ENCODE data around the gene ASAH2.
"Not testable (repeated sequence)": the region's sequence is repeated elsewhere in the genome, so short reads cannot be mapped to it uniquely, and the experiment has no call there.

DNA sequence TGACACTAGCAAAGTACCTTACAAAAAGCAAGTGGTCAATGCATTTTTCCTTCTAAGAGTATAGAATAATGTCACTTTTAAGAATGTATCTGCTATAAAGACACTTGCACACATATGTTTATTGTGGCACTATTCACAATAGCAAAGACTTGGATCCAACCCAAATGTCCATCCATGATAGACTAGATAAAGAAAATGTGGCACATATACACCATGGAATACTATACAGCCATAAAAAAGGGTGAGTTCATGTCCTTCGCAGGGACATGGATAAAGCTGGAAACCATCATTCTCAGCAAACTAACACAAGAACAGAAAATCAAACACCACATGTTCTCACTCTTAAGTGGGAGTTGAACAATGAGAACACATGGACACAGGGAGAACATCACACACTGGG lies 9.8 kb downstream of the ASAH2 start:
- TF ChIP-seq, protein P1, sequence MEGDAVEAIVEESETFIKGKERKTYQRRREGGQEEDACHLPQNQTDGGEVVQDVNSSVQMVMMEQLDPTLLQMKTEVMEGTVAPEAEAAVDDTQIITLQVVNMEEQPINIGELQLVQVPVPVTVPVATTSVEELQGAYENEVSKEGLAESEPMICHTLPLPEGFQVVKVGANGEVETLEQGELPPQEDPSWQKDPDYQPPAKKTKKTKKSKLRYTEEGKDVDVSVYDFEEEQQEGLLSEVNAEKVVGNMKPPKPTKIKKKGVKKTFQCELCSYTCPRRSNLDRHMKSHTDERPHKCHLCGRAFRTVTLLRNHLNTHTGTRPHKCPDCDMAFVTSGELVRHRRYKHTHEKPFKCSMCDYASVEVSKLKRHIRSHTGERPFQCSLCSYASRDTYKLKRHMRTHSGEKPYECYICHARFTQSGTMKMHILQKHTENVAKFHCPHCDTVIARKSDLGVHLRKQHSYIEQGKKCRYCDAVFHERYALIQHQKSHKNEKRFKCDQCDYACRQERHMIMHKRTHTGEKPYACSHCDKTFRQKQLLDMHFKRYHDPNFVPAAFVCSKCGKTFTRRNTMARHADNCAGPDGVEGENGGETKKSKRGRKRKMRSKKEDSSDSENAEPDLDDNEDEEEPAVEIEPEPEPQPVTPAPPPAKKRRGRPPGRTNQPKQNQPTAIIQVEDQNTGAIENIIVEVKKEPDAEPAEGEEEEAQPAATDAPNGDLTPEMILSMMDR (IDR thresholded peaks at IDR 0.05), result not testable (repeated sequence)
- not testable (repeated sequence) for TF ChIP-seq POLR2AphosphoS5, EP300 (IDR thresholded peaks at IDR 0.05)

Measured in esophagus muscularis mucosa (tissue), 4 donors.